IMR-90 (cell line): ENCODE results near the gene SYTL1. TPM values are rescaled to one million over a fixed set of nuclear protein-coding genes. Genes with fewer than 3 reads are reported as not detected.

Source experiments
- ATAC-seq: fragments of 200-7000 bp; cut with Tn5 transposase; 2 replicates; pipeline ENCODE4 v1.9.1; 2020; ENCODE audit warnings: low read depth, mild to moderate bottlenecking, moderate library complexity
- BruUV-seq: library from RNA; stranded (reverse); fragments of 400-500 nt; replicated peaks from 2 replicates; lab custom pipeline; 2021; lab: Mats Ljungman, UMichigan
- CTCF ChIA-PET: fragments of 300-600 bp; formaldehyde crosslinking; extraction: SDS; loops from one replicate; lab custom pipeline; 2021; ENCODE audit warnings: antibody characterized with exemption; lab: Yijun Ruan, JAX
- POLR2A ChIA-PET: fragments of 300-600 bp; sonication (Branson Sonifier 250); formaldehyde crosslinking; loops from one replicate; lab custom pipeline; 2022; ENCODE audit warnings: antibody characterized with exemption; ENCODE audit not compliant: unreplicated experiment; lab: Charles Lee
- DNase-seq: peaks from one replicate; pipeline ENCODE4 v3.0.0; 2013
- H2AFZ ChIP-seq: replicated peaks from 2 replicates; pipeline ENCODE3; 2013; ENCODE audit warnings: low read length, mild to moderate bottlenecking; ENCODE audit not compliant: poor library complexity
- H2AK5ac ChIP-seq: 2 replicates; pipeline ENCODE4 v1.6.1; 2013; ENCODE audit warnings: low read depth, low read length, inconsistent platforms
- H2AK9ac ChIP-seq: replicated peaks from 2 replicates; pipeline ENCODE3; 2013; ENCODE audit warnings: mild to moderate bottlenecking, low read depth, low read length, moderate library complexity; ENCODE audit not compliant: poor library complexity
- H2BK120ac ChIP-seq: 2 replicates; pipeline ENCODE4 v1.6.1; 2013; ENCODE audit warnings: low read depth, low read length, inconsistent platforms
- H2BK15ac ChIP-seq: 3 replicates; pipeline ENCODE4 v1.6.1; 2013; ENCODE audit warnings: low read depth, low read length, inconsistent platforms
- H2BK20ac ChIP-seq: 2 replicates; pipeline ENCODE4 v1.6.1; 2013; ENCODE audit warnings: low read depth, mild to moderate bottlenecking, inconsistent platforms, low read length, moderate library complexity
- H2BK5ac ChIP-seq: 2 replicates; pipeline ENCODE4 v1.6.1; 2013; ENCODE audit warnings: mild to moderate bottlenecking, low read depth, low read length, inconsistent platforms; ENCODE audit not compliant: poor library complexity, severe bottlenecking
- H3K14ac ChIP-seq: replicated peaks from 2 replicates; pipeline ENCODE4 v1.6.1; 2013; ENCODE audit warnings: low read depth, low read length, inconsistent platforms
- H3K18ac ChIP-seq: 2 replicates; pipeline ENCODE4 v1.6.1; 2013; ENCODE audit warnings: low read depth, low read length, control low read depth
- H3K23ac ChIP-seq: 2 replicates; pipeline ENCODE4 v1.6.1; 2013; ENCODE audit warnings: low read depth, low read length, inconsistent platforms
- H3K27ac ChIP-seq: 2 replicates; pipeline ENCODE4 v1.5.1; 2013; ENCODE audit warnings: mild to moderate bottlenecking, control low read depth, low read length; ENCODE audit not compliant: insufficient read depth
- H3K27me3 ChIP-seq: 2 replicates; pipeline ENCODE4 v1.6.1; 2013; ENCODE audit warnings: low read length; ENCODE audit not compliant: control insufficient read depth, insufficient read depth
- H3K36me3 ChIP-seq: 2 replicates; pipeline ENCODE4 v1.6.1; 2013; ENCODE audit warnings: low read length, mixed read lengths; ENCODE audit not compliant: control insufficient read depth, insufficient read depth
- H3K4ac ChIP-seq: 2 replicates; pipeline ENCODE4 v1.6.1; 2013; ENCODE audit warnings: low read depth, low read length, inconsistent platforms
- H3K4me1 ChIP-seq: 2 replicates; pipeline ENCODE4 v1.6.1; 2013; ENCODE audit warnings: low read length, mixed read lengths; ENCODE audit not compliant: control insufficient read depth, insufficient read depth
- H3K4me2 ChIP-seq: 2 replicates; pipeline ENCODE4 v1.6.1; 2013; ENCODE audit warnings: low read depth, mild to moderate bottlenecking, control low read depth, low read length, moderate library complexity
- H3K4me3 ChIP-seq: 2 replicates; pipeline ENCODE4 v1.5.1; 2013; ENCODE audit warnings: low read depth, mild to moderate bottlenecking, control low read depth, low read length, moderate library complexity; ENCODE audit not compliant: insufficient read depth
- H3K56ac ChIP-seq: 2 replicates; pipeline ENCODE4 v1.6.1; 2013; ENCODE audit warnings: low read length, inconsistent platforms; ENCODE audit not compliant: insufficient read depth; ENCODE audit errors: extremely low read depth
- H3K79me1 ChIP-seq, 2 experiments: 2 replicates each; pipeline ENCODE4 v1.6.1; 2013; ENCODE audit warnings: low read length in 2 of 2, inconsistent platforms in 1 of 2, low read depth in 1 of 2
- H3K9ac ChIP-seq: 2 replicates; pipeline ENCODE4 v1.6.1; 2013; ENCODE audit warnings: low read depth, low read length, control low read depth
- H3K9me1 ChIP-seq: 2 replicates; pipeline ENCODE4 v1.6.1; 2013; ENCODE audit warnings: low read length, inconsistent platforms; ENCODE audit not compliant: insufficient read depth
- H3K9me3 ChIP-seq: 2 replicates; pipeline ENCODE4 v1.6.1; 2013; ENCODE audit warnings: low read length; ENCODE audit not compliant: control insufficient read depth, insufficient read depth
- H4K20me1 ChIP-seq: 2 replicates; pipeline ENCODE4 v1.6.1; 2013; ENCODE audit warnings: low read length, inconsistent platforms; ENCODE audit not compliant: insufficient read depth
- H4K5ac ChIP-seq: 2 replicates; pipeline ENCODE4 v1.6.1; 2013; ENCODE audit warnings: mild to moderate bottlenecking, low read depth, low read length, control low read depth
- H4K8ac ChIP-seq, 2 experiments: 2 replicates each; pipeline ENCODE4 v1.6.1; 2013; ENCODE audit warnings: low read depth in 2 of 2, low read length in 2 of 2, control low read depth in 1 of 2, inconsistent platforms in 1 of 2
- H4K91ac ChIP-seq: 2 replicates; pipeline ENCODE4 v1.6.1; 2013; ENCODE audit warnings: low read depth, low read length, inconsistent platforms; ENCODE audit not compliant: insufficient read depth
- BHLHE40 ChIP-seq: fragments of 150-350 bp; IDR thresholded peaks from 2 replicates; pipeline ENCODE4 v1.6.1; 2016; ENCODE audit warnings: mild to moderate bottlenecking, low read depth, low read length
- CEBPB ChIP-seq: IDR thresholded peaks from 2 replicates; pipeline ENCODE4 v1.6.1; 2012; ENCODE audit warnings: low read depth, low read length, improper control_type of control experiment
- CHD1 ChIP-seq: IDR thresholded peaks from 2 replicates; pipeline ENCODE4 v1.6.1; 2012; ENCODE audit warnings: low read depth, low read length, improper control_type of control experiment
- FOS ChIP-seq: fragments of 150-350 bp; IDR thresholded peaks from 2 replicates; pipeline ENCODE4 v1.6.1; 2016; ENCODE audit warnings: low read depth, low read length
- MAFK ChIP-seq: IDR thresholded peaks from 2 replicates; pipeline ENCODE4 v1.6.1; 2012; ENCODE audit warnings: low read depth, low read length, improper control_type of control experiment
- MXI1 ChIP-seq: IDR thresholded peaks from 2 replicates; pipeline ENCODE4 v1.6.1; 2012; ENCODE audit warnings: low read depth, mild to moderate bottlenecking, low read length, moderate library complexity, borderline replicate concordance
- NFE2L2 ChIP-seq: fragments of 150-350 bp; IDR thresholded peaks from 2 replicates; pipeline ENCODE4 v1.6.1; 2016; ENCODE audit warnings: low read depth, mild to moderate bottlenecking, low read length
- POLR2A ChIP-seq: IDR thresholded peaks from 2 replicates; pipeline ENCODE4 v1.6.1; 2012; ENCODE audit warnings: mild to moderate bottlenecking, low read depth, low read length
- RAD21 ChIP-seq: IDR thresholded peaks from 2 replicates; pipeline ENCODE4 v1.6.1; 2012; ENCODE audit warnings: low read length, improper control_type of control experiment
- RCOR1 ChIP-seq: IDR thresholded peaks from 2 replicates; pipeline ENCODE4 v1.6.1; 2012; ENCODE audit warnings: mild to moderate bottlenecking, low read length, improper control_type of control experiment; ENCODE audit not compliant: insufficient replicate concordance
- SMC3 ChIP-seq: fragments of 150-350 bp; IDR thresholded peaks from 2 replicates; pipeline ENCODE4 v1.6.1; 2016; ENCODE audit warnings: low read depth, mild to moderate bottlenecking, antibody characterized with exemption, low read length, moderate library complexity
- WGBS, 2 experiments: methylation state at CpG; one replicate each; pipeline versions ENCODE4 v1.1.5 to v1.1.7; 2013; ENCODE audit warnings: missing lambda C conversion rate in 2 of 2; ENCODE audit not compliant: insufficient read length in 1 of 2; ENCODE audit errors: extremely low coverage in 2 of 2; 5-methylcytosine and 5-hydroxymethylcytosine counted together
- dilution Hi-C: fragments of 300-500 bp; cut with HindIII; formaldehyde crosslinking; loops from one replicate; pipeline ENCODE4 v1.14.3; 2018; ENCODE audit warnings: low sequenced_read_pairs; ENCODE audit not compliant: unreplicated experiment
- in situ Hi-C: fragments of 300-500 bp; cut with MboI; formaldehyde crosslinking; loops from 3 replicates; pipeline ENCODE4 v1.14.3; 2019; ENCODE audit warnings: low sequenced_read_pairs, inconsistent platforms, mixed read lengths
- intact Hi-C: fragments of 100-400 bp; cut with micrococcal nuclease; formaldehyde crosslinking; loops from 2 replicates; pipeline ENCODE4 v1.10.0; 2022
- polyA plus RNA-seq, 3 experiments: library from polyadenylated mRNA; depleted of rRNA; stranded (reverse); fragments of >200 nt; gene quantifications; 2 replicates each; pipeline ENCODE4 v1.2.3, GENCODE V29; 2012; ENCODE audit warnings: low replicate concordance in 1 of 3
- total RNA-seq: library from RNA; depleted of rRNA; stranded (reverse); fragments of >200 nt; gene quantifications from 2 replicates; pipeline ENCODE4 v1.2.3, GENCODE V29; 2012
- TF ChIP-seq, protein P1 (sequence below): fragments of 150-350 bp; IDR thresholded peaks from 2 replicates; pipeline ENCODE4 v1.6.1; 2017; ENCODE audit warnings: mild to moderate bottlenecking, antibody characterized with exemption, low read length, low read depth
- TF ChIP-seq, protein P2 (sequence below): conservative IDR thresholded peaks from 2 replicates; pipeline ENCODE4 v1.5.1; 2012; ENCODE audit warnings: mild to moderate bottlenecking, low read depth, low read length, improper control_type of control experiment
- TF ChIP-seq, protein P3 (sequence below): fragments of 150-350 bp; IDR thresholded peaks from 2 replicates; pipeline ENCODE4 v1.6.1; 2016; ENCODE audit warnings: low read depth, mild to moderate bottlenecking, low read length, moderate library complexity, borderline replicate concordance

SYTL1 gene
- total and polyA plus RNA-seq, 2 of the 4 experiments (the other 2 are of a cell fraction) = 0.18 to 1.0 TPM

DNA sequence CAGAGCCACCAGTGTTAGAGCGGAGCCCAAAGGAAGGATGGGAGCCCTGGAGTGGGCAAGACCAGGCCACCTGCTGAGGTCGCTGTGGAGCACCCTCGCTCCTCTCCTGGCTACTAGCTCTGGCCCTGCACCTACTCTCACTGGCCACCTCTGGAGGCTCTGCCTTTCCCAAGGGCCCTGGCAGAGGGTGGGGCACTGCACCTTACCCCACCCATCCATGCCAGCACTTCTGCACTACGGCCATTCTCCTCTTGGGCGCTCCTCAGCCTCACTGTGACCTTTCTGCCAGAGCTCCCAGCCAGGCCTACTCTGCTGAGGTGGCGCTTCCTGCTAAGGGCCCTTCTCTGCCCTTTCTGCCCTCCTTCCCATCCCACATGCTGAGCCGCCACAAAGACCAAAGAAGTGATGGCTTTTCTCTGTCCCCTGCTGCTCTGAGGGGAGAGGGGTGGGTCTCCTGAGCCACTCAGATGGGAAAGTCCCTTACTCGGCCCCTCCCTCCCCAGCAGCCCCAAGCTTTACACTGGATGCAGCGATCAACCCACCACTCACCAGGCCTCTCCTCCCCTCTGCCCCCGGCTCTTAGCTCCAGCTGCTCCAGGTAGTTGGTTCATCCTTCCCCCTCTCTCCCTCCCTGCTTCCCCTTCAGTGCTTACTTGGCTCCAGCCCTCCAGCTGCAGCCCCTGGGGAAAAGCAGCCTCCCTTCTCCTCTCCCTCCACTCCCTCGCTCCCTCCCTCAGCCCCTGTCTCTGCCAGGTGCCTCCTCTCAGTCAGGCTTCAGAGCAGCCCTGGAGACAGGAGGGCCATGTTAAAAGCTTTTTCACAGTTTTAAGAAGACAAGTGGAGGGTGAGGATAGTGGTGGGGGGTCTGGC, 34.7 kb upstream of the SYTL1 start:
- ChIA-PET POLR2A (no interaction called here), CTCF (no interaction called here)
- no peak overlapping the region for H3K4me3 ChIP-seq
- H3K79me1 ChIP-seq = no peaks in the 10 kb centered on the region; a peak in 1 of 4 replicates
- no peak overlapping the region for H4K5ac ChIP-seq
- no peaks in the 10 kb centered on the region for H3K4me1 ChIP-seq
- H2AFZ ChIP-seq = no peak overlapping the region
- no peak overlapping the region for H2BK120ac ChIP-seq
- H3K27ac ChIP-seq = no peak overlapping the region
- no peak overlapping the region for H3K14ac ChIP-seq
- H2BK5ac ChIP-seq = no peak overlapping the region
- no peaks in the 10 kb centered on the region for H3K9me3 ChIP-seq
- H4K91ac ChIP-seq = no peak overlapping the region
- H3K56ac ChIP-seq = no peak overlapping the region
- dilution Hi-C loops = no loop called here
- no peaks in the 10 kb centered on the region for H4K20me1 ChIP-seq
- intact Hi-C loops = no loop called here
- H3K4ac ChIP-seq = no peak overlapping the region
- H3K18ac ChIP-seq = no peak overlapping the region
- H4K8ac ChIP-seq = no peak overlapping the region
- BruUV-seq = no TSS peak
- in situ Hi-C loops = no loop called here
- 50% methylated on average over 2 of the region's 11 CpGs; no CpG with 5 or more reads in 1 of the 2 experiments for WGBS, 2 experiments
- no peak overlapping the region for H2AK9ac ChIP-seq
- H3K23ac ChIP-seq = no peak overlapping the region
- ATAC-seq = no peak
- H3K4me2 ChIP-seq = no peak overlapping the region
- peaks cover 1% of the 10 kb centered on the region; the same call in 1 of the 2 replicates for H3K36me3 ChIP-seq
- no peak for DNase-seq
- no peak overlapping the region for H2AK5ac ChIP-seq
- no peaks in the 10 kb centered on the region for H3K27me3 ChIP-seq
- H3K9ac ChIP-seq = no peak overlapping the region
- no peak overlapping the region for H2BK20ac ChIP-seq
- H2BK15ac ChIP-seq = no peak overlapping the region
- no peaks in the 10 kb centered on the region for H3K9me1 ChIP-seq
- TF ChIP-seq RCOR1 (no peak), MXI1 (no peak), POLR2A (no peak), SMC3 (no peak), CEBPB (no peak), MAFK (no peak), CHD1 (no peak), FOS (no peak), NFE2L2 (no peak), BHLHE40 (no peak), RAD21 (no peak)
- TF ChIP-seq, protein P1, sequence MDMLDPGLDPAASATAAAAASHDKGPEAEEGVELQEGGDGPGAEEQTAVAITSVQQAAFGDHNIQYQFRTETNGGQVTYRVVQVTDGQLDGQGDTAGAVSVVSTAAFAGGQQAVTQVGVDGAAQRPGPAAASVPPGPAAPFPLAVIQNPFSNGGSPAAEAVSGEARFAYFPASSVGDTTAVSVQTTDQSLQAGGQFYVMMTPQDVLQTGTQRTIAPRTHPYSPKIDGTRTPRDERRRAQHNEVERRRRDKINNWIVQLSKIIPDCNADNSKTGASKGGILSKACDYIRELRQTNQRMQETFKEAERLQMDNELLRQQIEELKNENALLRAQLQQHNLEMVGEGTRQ = no peak
- TF ChIP-seq, protein P2, sequence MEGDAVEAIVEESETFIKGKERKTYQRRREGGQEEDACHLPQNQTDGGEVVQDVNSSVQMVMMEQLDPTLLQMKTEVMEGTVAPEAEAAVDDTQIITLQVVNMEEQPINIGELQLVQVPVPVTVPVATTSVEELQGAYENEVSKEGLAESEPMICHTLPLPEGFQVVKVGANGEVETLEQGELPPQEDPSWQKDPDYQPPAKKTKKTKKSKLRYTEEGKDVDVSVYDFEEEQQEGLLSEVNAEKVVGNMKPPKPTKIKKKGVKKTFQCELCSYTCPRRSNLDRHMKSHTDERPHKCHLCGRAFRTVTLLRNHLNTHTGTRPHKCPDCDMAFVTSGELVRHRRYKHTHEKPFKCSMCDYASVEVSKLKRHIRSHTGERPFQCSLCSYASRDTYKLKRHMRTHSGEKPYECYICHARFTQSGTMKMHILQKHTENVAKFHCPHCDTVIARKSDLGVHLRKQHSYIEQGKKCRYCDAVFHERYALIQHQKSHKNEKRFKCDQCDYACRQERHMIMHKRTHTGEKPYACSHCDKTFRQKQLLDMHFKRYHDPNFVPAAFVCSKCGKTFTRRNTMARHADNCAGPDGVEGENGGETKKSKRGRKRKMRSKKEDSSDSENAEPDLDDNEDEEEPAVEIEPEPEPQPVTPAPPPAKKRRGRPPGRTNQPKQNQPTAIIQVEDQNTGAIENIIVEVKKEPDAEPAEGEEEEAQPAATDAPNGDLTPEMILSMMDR = no peak
- TF ChIP-seq, protein P3, sequence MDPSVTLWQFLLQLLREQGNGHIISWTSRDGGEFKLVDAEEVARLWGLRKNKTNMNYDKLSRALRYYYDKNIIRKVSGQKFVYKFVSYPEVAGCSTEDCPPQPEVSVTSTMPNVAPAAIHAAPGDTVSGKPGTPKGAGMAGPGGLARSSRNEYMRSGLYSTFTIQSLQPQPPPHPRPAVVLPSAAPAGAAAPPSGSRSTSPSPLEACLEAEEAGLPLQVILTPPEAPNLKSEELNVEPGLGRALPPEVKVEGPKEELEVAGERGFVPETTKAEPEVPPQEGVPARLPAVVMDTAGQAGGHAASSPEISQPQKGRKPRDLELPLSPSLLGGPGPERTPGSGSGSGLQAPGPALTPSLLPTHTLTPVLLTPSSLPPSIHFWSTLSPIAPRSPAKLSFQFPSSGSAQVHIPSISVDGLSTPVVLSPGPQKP = no peak
